Stomach (tissue), 9 donors: ENCODE results near the gene TNNI2. TPM values are rescaled to one million over a fixed set of nuclear protein-coding genes. Genes with fewer than 3 reads are reported as not detected.

Experiments used
- DNase-seq, 2 donors: peaks; one replicate each; pipeline versions ENCODE4 v3.0.0 to v3.0.0-alpha.2; 2013 to 2019
- H3K27ac ChIP-seq, 5 donors: fragments of 200-600 bp in 4 of 5; sonication (generic) in 4 of 5; one replicate each; pipeline ENCODE4 v1.5.1; 2013 to 2019; ENCODE audit warnings: mild to moderate bottlenecking in 1 of 5, moderate library complexity in 1 of 5
- H3K27me3 ChIP-seq, 3 donors: fragments of 200-600 bp; sonication (generic); one replicate each; pipeline ENCODE4 v1.5.1; 2017 to 2019; ENCODE audit warnings: mixed run types in 1 of 3
- H3K36me3 ChIP-seq, 4 donors: fragments of 200-600 bp; sonication (generic); 1 replicate in 3 of 4; 2 replicates in 1 of 4; pipeline ENCODE4 v1.5.1; 2016 to 2019
- H3K4me1 ChIP-seq, 4 donors: fragments of 200-600 bp; sonication (generic); one replicate each; pipeline ENCODE4 v1.5.1; 2016 to 2019
- H3K4me3 ChIP-seq, 4 donors: fragments of 200-600 bp; sonication (generic) in 3 of 4; one replicate each; pipeline ENCODE4 v1.5.1; 2016 to 2019; ENCODE audit warnings: mild to moderate bottlenecking in 1 of 4
- H3K9me3 ChIP-seq, 4 donors: fragments of 200-600 bp; sonication (generic); one replicate each; pipeline ENCODE4 v1.5.1; 2016 to 2019
- CTCF ChIP-seq, 7 experiments: fragments of 450-650 bp in 4 of 7; fragments of 200-600 bp in 3 of 7; sonication (generic) in 3 of 7; IDR thresholded peaks; one replicate each; pipeline ENCODE4 v1.5.1; 2016 to 2019; ENCODE audit warnings: antibody characterized with exemption in 7 of 7, control low read depth in 2 of 7, mild to moderate bottlenecking in 1 of 7
- EP300 ChIP-seq: sonication (generic); formaldehyde crosslinking; IDR thresholded peaks from one replicate; pipeline ENCODE4 v1.6.1; 2017; ENCODE audit warnings: antibody characterized with exemption
- POLR2A ChIP-seq, 4 donors: fragments of 450-650 bp; IDR thresholded peaks; one replicate each; pipeline ENCODE4 v1.6.1; 2016; ENCODE audit warnings: antibody characterized with exemption in 4 of 4, control low read depth in 2 of 4, mild to moderate bottlenecking in 1 of 4, moderate library complexity in 1 of 4
- POLR2AphosphoS5 ChIP-seq, 3 donors: sonication (generic); formaldehyde crosslinking; IDR thresholded peaks; one replicate each; pipeline ENCODE4 v1.6.1; 2016; ENCODE audit warnings: antibody characterized with exemption in 3 of 3
- whole genome bisulfite sequencing, 5 donors: extraction: QIAGEN DNeasy Blood & Tissue Kit in 3 of 5; methylation state at CpG; one replicate each; pipeline versions ENCODE4 v1.1.5 to v1.1.7; 2013 to 2018; 5-methylcytosine and 5-hydroxymethylcytosine counted together
- intact Hi-C: fragments of 100-400 bp; cut with DNase I; formaldehyde crosslinking; loops from one replicate; pipeline ENCODE4 v1.15.1; 2023; ENCODE audit warnings: low total_unique reads
- polyA plus RNA-seq, 3 donors: library from polyadenylated mRNA; stranded (reverse); fragments of 200-250 nt; gene quantifications; one replicate each; pipeline ENCODE4 v1.2.3, GENCODE V29; 2013
- total RNA-seq, 5 donors: library from RNA; depleted of rRNA; stranded (reverse); fragments of >200 nt; gene quantifications; one replicate each; pipeline versions ENCODE4 v1.1.0 to v1.2.3, GENCODE V29; 2014 to 2016
- donor health status: healthy with polysubstance abuse.
- donor health status: Bipolar disorder and iron deficiency.
- donor health status: healthy.

TNNI2 gene
- total and polyA plus RNA-seq, 8 donors = 0.93 to 23.4 (median 12.1) TPM; not detected in 4

DNA sequence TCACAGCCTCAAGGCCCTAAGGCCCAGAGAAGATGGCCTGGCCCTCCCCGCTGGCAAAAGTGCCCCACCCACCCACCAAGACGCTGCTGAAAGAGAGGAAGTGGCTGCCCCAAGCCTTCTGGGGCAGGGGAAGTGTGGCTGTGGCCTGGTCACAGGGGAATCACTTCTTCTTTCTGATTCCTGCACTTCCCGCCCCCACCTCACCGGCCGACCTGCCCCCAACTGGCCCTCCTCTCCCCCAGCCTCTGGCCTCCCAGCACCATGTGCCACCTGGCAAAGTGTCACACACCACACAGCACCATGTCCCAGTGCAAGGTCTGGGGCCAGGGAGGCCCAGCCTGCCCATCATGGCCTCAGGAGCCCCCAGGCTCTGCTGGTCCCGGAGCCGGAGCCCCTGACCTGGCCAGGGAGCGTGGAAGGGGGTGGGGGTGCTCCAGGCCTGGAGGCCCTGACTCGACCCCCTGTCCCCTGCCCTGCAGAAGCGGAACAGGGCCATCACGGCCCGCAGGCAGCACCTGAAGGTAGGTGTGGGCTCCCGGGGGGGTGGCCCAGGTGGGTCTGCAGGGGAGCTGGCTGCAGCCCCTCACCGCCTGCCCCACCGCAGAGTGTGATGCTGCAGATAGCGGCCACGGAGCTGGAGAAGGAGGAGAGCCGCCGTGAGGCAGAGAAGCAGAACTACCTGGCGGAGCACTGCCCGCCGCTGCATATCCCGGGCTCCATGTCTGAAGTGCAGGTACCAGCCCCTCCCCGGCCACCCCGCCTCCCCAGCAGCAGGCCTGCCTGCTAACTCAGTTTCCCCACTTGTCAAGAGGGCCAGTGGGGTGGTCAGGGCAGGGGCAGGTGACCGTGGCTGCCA, 1.4 kb downstream of the TNNI2 start:
- no peaks in the 10 kb centered on the region for H3K36me3 ChIP-seq
- peaks cover 0 to 51% (median 16%) of the 10 kb centered on the region in 4 donors for H3K4me1 ChIP-seq
- H3K4me3 ChIP-seq = peak overlapping the region in 2 of 4 donors; percentile 19
- peak overlapping the region in 3 of 5 donors; percentile 51 to 84 (median 74) for H3K27ac ChIP-seq
- H3K27me3 ChIP-seq = peaks cover 0 to 1% (median 0%) of the 10 kb centered on the region in 3 donors
- 69 to 86% (median 76%) methylated on average over 13 to 26 of the region's 26 CpGs for WGBS, 5 donors
- H3K9me3 ChIP-seq = no peaks in the 10 kb centered on the region
- intact Hi-C loops = no loop called here
- no peak for TF ChIP-seq POLR2A (IDR thresholded peaks at IDR 0.05)
- TF ChIP-seq CTCF (IDR thresholded peaks at IDR 0.05) = no peak
- DNase-seq = peak; percentile 46 to 58

- no peak for DNase-seq
Measured at GRCh38 chr11:1840780-1841480, 2.1 kb downstream of the TNNI2 start.

DNA sequence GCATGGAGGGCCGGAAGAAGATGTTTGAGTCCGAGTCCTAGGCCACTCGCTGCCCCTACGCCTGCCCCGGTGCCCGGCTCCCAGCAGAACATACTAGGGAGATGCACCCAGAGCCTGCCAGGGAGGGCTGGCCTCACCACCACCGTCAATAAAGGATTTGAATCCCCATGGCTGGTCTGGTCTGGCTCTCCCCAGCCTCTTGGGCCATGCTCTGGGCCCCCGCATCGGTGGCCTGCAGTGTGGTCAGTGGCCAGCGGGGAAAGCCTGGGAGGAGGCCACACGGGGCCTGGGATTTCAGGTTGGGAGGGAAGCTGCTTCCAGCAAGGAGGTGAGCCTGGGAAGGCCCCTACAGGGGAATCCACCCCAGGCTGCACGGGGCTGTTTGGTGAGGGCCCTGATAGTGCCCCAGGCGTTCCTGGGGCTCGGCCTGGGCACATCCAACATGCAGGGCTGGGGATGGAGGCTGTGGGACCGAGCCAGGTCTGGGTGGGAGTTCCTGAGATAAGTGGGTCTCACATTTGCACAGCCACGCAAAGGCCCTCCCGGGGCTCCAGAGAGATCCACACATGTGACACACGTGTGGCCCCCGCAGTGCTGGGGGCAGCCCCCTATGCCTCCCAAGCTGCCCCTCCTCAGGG, 2.8 kb downstream of the TNNI2 start:
- WGBS, 5 donors = 86 to 94% (median 87%) methylated on average over 15 to 19 of the region's 19 CpGs
- intact Hi-C loops = no loop called here
- TF ChIP-seq POLR2AphosphoS5 (IDR thresholded peaks at IDR 0.05) (no peak), CTCF (IDR thresholded peaks at IDR 0.05) (no peak), EP300 (no peak), POLR2A (IDR thresholded peaks at IDR 0.05) (no peak)
- Histone ChIP-seq H3K36me3 (no peaks in the 10 kb centered on the region), H3K4me1 (peaks cover 0 to 59% (median 15%) of the 10 kb centered on the region in 4 donors), H3K27ac (no peak overlapping the region), H3K4me3 (no peak overlapping the region), H3K9me3 (no peaks in the 10 kb centered on the region), H3K27me3 (no peaks in the 10 kb centered on the region)
- no peak for DNase-seq

More at GRCh38 chr11:1840780-1841480, 2.1 kb downstream of the TNNI2 start:
- Histone ChIP-seq H3K27ac (peak overlapping the region in 1 of 5 donors; percentile 84), H3K9me3 (no peaks in the 10 kb centered on the region), H3K4me1 (peaks cover 0 to 59% (median 15%) of the 10 kb centered on the region in 4 donors), H3K27me3 (no peaks in the 10 kb centered on the region), H3K4me3 (no peak overlapping the region), H3K36me3 (no peaks in the 10 kb centered on the region)
- 89 to 92% (median 91%) methylated on average over 24 to 37 of the region's 37 CpGs for WGBS, 5 donors
- TF ChIP-seq CTCF (IDR thresholded peaks at IDR 0.05) = no peak
- TF ChIP-seq POLR2AphosphoS5 (IDR thresholded peaks at IDR 0.05) = no peak
- TF ChIP-seq EP300 = no peak
- TF ChIP-seq POLR2A (IDR thresholded peaks at IDR 0.05) = no peak
- intact Hi-C loops = no loop called here
